SKM-1 treated with dmso at 0.1 percent for 144 hours (cell line): ENCODE measurements around the gene ZFYVE27.
A peak's percentile ranks its signal among the peaks of the same experiment; 100 is the strongest.
"Not testable (repeated sequence)": the region's sequence is repeated elsewhere in the genome, so short reads cannot be mapped to it uniquely, and the experiment has no call there.

Source experiments
- DNase-seq: peaks from one replicate; lab custom pipeline; 2025; ENCODE audit not compliant: unreplicated experiment; lab: John Stamatoyannopoulos, UW

Gene ZFYVE27

GRCh38 chr10:97736902-97737769 lies at the start of gene ZFYVE27:
ZFYVE27 (plus strand) TSS chr10:97737128; CDS start chr10:97738478, 1,350 bp downstream.
- peak; percentile 92 for DNase-seq

- DNase-seq = no peak
These were observed 48.8 kb upstream of the ZFYVE27 start for GRCh38 chr10:97687785-97688781.

GRCh38 chr10:97689559-97690020 lies 47.3 kb upstream of the ZFYVE27 start:
- DNase-seq = no peak

GRCh38 chr10:97690133-97690532 lies 46.8 kb upstream of the ZFYVE27 start:
- no peak for DNase-seq

- DNase-seq = not testable (repeated sequence)
These were observed 38.8 kb upstream of the ZFYVE27 start for GRCh38 chr10:97698072-97698655.

- DNase-seq = peak; percentile 77
These were observed 35.4 kb upstream of the ZFYVE27 start for GRCh38 chr10:97701438-97702069.

GRCh38 chr10:97703398-97704067 lies 33.4 kb upstream of the ZFYVE27 start:
- DNase-seq = no peak

GRCh38 chr10:97704341-97704740 lies 32.6 kb upstream of the ZFYVE27 start:
- DNase-seq = no peak

GRCh38 chr10:97705006-97705670 lies 31.8 kb upstream of the ZFYVE27 start:
- no peak for DNase-seq

- DNase-seq = no peak
These were observed 29.6 kb upstream of the ZFYVE27 start for GRCh38 chr10:97707134-97707861.

GRCh38 chr10:97708167-97708566 lies 28.8 kb upstream of the ZFYVE27 start:
- no peak for DNase-seq

GRCh38 chr10:97708976-97709946 lies 27.7 kb upstream of the ZFYVE27 start:
- DNase-seq = peak; percentile 39

- peak; percentile 28 for DNase-seq
These were observed 25.0 kb upstream of the ZFYVE27 start for GRCh38 chr10:97711640-97712572.

GRCh38 chr10:97713339-97713825 lies 23.5 kb upstream of the ZFYVE27 start, which contains the start of gene MARVELD1:
MARVELD1 (plus strand) TSS chr10:97713730; CDS start chr10:97713877, 147 bp downstream.
- DNase-seq = peak; percentile 44

GRCh38 chr10:97713826-97714400 lies 23.0 kb upstream of the ZFYVE27 start:
- peak; percentile 59 for DNase-seq
